ENCODE data around the gene IL2RA. TPM values are rescaled to one million over a fixed set of nuclear protein-coding genes. Genes with fewer than 3 reads are reported as not detected.
"Not testable (repeated sequence)": the region's sequence is repeated elsewhere in the genome, so short reads cannot be mapped to it uniquely, and the experiment has no call there.

Gene IL2RA
- total and polyA plus RNA-seq, 10 donors = 3.5 to 78.7 (median 15.4) TPM

GRCh38 chr10:6065406-6065805 is 3.2 kb upstream of the IL2RA start:
- intact Hi-C loops (cut with DNase I; ENCODE audit: low total_unique reads) = no loop called here
- DNase-seq = no peak
- whole genome bisulfite sequencing, 5 donors = 77 to 94% (median 85%) methylated on average over 3 of the region's 3 CpGs
- no peaks in the 10 kb centered on the region for H3K36me3 ChIP-seq
- H3K27ac ChIP-seq = peak overlapping the region in 6 of 8 donors; percentile 33 to 80 (median 68)
- TF ChIP-seq POLR2AphosphoS5 (IDR thresholded peaks at IDR 0.05) = no peak
- TF ChIP-seq, protein P1, sequence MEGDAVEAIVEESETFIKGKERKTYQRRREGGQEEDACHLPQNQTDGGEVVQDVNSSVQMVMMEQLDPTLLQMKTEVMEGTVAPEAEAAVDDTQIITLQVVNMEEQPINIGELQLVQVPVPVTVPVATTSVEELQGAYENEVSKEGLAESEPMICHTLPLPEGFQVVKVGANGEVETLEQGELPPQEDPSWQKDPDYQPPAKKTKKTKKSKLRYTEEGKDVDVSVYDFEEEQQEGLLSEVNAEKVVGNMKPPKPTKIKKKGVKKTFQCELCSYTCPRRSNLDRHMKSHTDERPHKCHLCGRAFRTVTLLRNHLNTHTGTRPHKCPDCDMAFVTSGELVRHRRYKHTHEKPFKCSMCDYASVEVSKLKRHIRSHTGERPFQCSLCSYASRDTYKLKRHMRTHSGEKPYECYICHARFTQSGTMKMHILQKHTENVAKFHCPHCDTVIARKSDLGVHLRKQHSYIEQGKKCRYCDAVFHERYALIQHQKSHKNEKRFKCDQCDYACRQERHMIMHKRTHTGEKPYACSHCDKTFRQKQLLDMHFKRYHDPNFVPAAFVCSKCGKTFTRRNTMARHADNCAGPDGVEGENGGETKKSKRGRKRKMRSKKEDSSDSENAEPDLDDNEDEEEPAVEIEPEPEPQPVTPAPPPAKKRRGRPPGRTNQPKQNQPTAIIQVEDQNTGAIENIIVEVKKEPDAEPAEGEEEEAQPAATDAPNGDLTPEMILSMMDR (IDR thresholded peaks at IDR 0.05 in 8 of 11, conservative IDR thresholded peaks at IDR 0.05 in 3 of 11) = no peak
- TF ChIP-seq POLR2A (IDR thresholded peaks at IDR 0.05) = no peak
- H3K4me1 ChIP-seq = peaks cover 14 to 87% (median 73%) of the 10 kb centered on the region in 6 donors
- H3K4me3 ChIP-seq = no peak overlapping the region
- no peaks in the 10 kb centered on the region for H3K9me3 ChIP-seq
- no peaks in the 10 kb centered on the region for H3K27me3 ChIP-seq (replicated peaks in 1 of 7)

DNA sequence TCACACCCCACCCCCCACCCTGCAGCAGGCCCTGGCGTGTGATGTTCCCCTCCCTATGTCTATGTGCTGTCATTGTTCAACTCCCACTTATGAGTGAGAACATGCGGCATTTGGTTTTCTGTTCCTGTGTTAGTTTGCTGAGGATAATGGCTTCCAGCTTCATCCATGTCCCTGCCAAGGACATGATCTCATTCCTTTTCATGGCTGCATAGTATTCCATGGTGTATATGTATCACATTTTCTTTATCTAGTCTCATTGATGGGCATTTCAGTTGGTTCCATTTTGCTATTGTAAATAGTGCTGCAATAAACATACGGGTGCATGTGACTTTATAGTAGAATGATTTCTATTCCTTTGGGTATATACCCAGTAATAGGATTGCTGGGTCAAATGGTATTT is 2.6 kb upstream of the IL2RA start:
- H3K36me3 ChIP-seq; intact Hi-C loops (cut with DNase I; ENCODE audit: low total_unique reads); DNase-seq; H3K4me3 ChIP-seq; H3K27me3 ChIP-seq (replicated peaks in 1 of 7); H3K9me3 ChIP-seq: not testable (repeated sequence)
- 97 to 100% (median 97%) methylated on average over 3 of the region's 3 CpGs for WGBS, 5 donors
- peak overlapping the region in 4 of 8 donors; percentile 55 to 80 (median 70) for H3K27ac ChIP-seq
- peaks cover 14 to 87% (median 69%) of the 10 kb centered on the region in 6 donors for H3K4me1 ChIP-seq

DNA sequence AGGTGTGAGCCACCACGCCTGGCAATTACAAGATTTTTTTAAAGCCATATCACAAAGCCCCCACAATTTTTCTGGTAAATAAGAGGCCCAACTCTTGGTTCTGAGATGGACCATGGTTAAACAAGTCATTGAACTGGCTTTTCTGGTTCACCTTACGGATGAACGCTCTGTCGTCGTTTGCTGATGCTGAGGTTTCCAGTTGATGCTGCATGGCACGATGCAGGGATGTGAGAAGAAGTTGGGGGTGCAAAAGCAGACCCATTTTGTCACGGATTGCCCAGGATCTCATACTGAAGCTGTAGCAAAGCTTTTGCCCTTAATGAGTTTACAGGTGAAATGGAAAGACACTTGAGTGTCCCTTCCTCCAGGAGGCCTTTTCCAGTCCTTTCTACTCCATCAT is 2.0 kb upstream of the IL2RA start:
- Histone ChIP-seq H3K36me3 (no peaks in the 10 kb centered on the region), H3K4me3 (no peak overlapping the region), H3K4me1 (peaks cover 14 to 87% (median 69%) of the 10 kb centered on the region in 6 donors), H3K9me3 (no peaks in the 10 kb centered on the region), H3K27me3 (replicated peaks in 1 of 7) (no peaks in the 10 kb centered on the region), H3K27ac (no peak overlapping the region)
- intact Hi-C loops (cut with DNase I; ENCODE audit: low total_unique reads) = no loop called here
- TF ChIP-seq POLR2AphosphoS5 (IDR thresholded peaks at IDR 0.05) = no peak
- TF ChIP-seq POLR2A (IDR thresholded peaks at IDR 0.05) = no peak
- TF ChIP-seq, protein P1 (IDR thresholded peaks at IDR 0.05 in 8 of 11, conservative IDR thresholded peaks at IDR 0.05 in 3 of 11) = no peak
- no peak for DNase-seq
- WGBS, 5 donors = 95 to 99% (median 97%) methylated on average over 7 of the region's 7 CpGs

DNA sequence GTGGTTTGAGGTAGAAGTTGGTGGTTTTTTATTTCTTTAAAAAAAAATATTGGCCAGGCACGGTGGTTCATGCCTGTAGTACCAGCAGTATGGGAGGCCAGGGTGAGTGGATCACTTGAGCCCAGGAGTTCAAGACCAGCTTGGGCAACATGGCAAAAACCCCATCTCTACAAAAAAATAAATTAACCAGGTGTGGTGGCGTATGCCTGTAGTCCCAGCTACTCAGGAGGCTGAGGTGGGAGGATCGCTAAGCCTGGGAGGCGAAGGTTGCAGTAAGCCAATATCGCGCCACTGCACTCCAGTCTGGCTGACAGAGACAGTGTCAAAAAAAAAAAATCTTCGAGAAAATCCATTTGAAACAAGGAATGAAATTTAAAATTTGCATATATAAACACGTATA is 1.1 kb downstream of the IL2RA start:
- H3K9me3 ChIP-seq = no peaks in the 10 kb centered on the region
- DNase-seq = no peak
- H3K4me3 ChIP-seq = peak overlapping the region; percentile 2 to 70 (median 28)
- 74 to 79% (median 76%) methylated on average over 8 of the region's 8 CpGs for WGBS, 5 donors
- TF ChIP-seq POLR2A (IDR thresholded peaks at IDR 0.05) (no peak), POLR2AphosphoS5 (IDR thresholded peaks at IDR 0.05) (no peak)
- TF ChIP-seq, protein P1 (IDR thresholded peaks at IDR 0.05 in 8 of 11, conservative IDR thresholded peaks at IDR 0.05 in 3 of 11) = no peak
- peak overlapping the region in 3 of 8 donors; percentile 38 to 79 (median 45) for H3K27ac ChIP-seq
- H3K36me3 ChIP-seq = no peaks in the 10 kb centered on the region
- no peaks in the 10 kb centered on the region for H3K27me3 ChIP-seq (replicated peaks in 1 of 7)
- intact Hi-C loops (cut with DNase I; ENCODE audit: low total_unique reads) = no loop called here
- peaks cover 23 to 87% (median 71%) of the 10 kb centered on the region in 6 donors for H3K4me1 ChIP-seq

GRCh38 chr10:6059506-6059905 is 2.7 kb downstream of the IL2RA start:
- 78 to 92% (median 84%) methylated on average over 2 of the region's 2 CpGs for WGBS, 5 donors
- H3K4me3 ChIP-seq = peak overlapping the region in 2 of 8 donors; percentile 40 to 70
- intact Hi-C loops (cut with DNase I; ENCODE audit: low total_unique reads) = no loop called here

More at GRCh38 chr10:6059506-6059905, 2.7 kb downstream of the IL2RA start:
- no peaks in the 10 kb centered on the region for H3K27me3 ChIP-seq (replicated peaks in 1 of 7)
- no peak for DNase-seq
- H3K4me1 ChIP-seq = peaks cover 26 to 86% (median 66%) of the 10 kb centered on the region in 6 donors
- H3K27ac ChIP-seq = peak overlapping the region in 3 of 8 donors; percentile 38 to 79 (median 73)
- no peaks in the 10 kb centered on the region for H3K9me3 ChIP-seq
- no peak for TF ChIP-seq POLR2AphosphoS5 (IDR thresholded peaks at IDR 0.05)
- TF ChIP-seq POLR2A (IDR thresholded peaks at IDR 0.05) = no peak
- TF ChIP-seq, protein P1 (IDR thresholded peaks at IDR 0.05 in 8 of 11, conservative IDR thresholded peaks at IDR 0.05 in 3 of 11) = no peak
- H3K36me3 ChIP-seq = no peaks in the 10 kb centered on the region

Measured in spleen (tissue), 11 donors.